GM12878 (cell line): ENCODE measurements around the gene IZUMO1. TPM values are rescaled to one million over a fixed set of nuclear protein-coding genes. Genes with fewer than 3 reads are reported as not detected.

Experiments
- ASH2L ChIP-seq: fragments of 300-600, 200-600 bp; sonication (generic); IDR thresholded peaks from 2 replicates; pipeline ENCODE4 v1.6.1; 2017; ENCODE audit warnings: low read depth, mild to moderate bottlenecking, borderline replicate concordance
- BCLAF1 ChIP-seq: fragments of 450-650 bp; IDR thresholded peaks from 2 replicates; pipeline ENCODE4 v1.6.1; 2017; ENCODE audit warnings: antibody characterized with exemption, mild to moderate bottlenecking, moderate library complexity
- CBFB ChIP-seq: IDR thresholded peaks from 2 replicates; pipeline ENCODE4 v1.6.1; 2016; ENCODE audit warnings: antibody characterized with exemption, low read depth
- CHD4 ChIP-seq: fragments of 200-600 bp; sonication (generic); IDR thresholded peaks from 2 replicates; pipeline ENCODE4 v1.6.1; 2016; ENCODE audit warnings: mild to moderate bottlenecking
- ESRRA ChIP-seq: IDR thresholded peaks from 2 replicates; pipeline ENCODE4 v1.6.1; 2012; ENCODE audit warnings: mild to moderate bottlenecking, low read length, improper control_type of control experiment
- EZH2 ChIP-seq: IDR thresholded peaks from 2 replicates; pipeline ENCODE4 v1.6.1; 2012; ENCODE audit warnings: low read depth, mild to moderate bottlenecking, control low read depth, inconsistent platforms, low read length, borderline replicate concordance; ENCODE audit not compliant: control insufficient read depth
- HDAC6 ChIP-seq: fragments of 200-600 bp; sonication (generic); IDR thresholded peaks from one replicate; pipeline ENCODE4 v1.8.0; 2017; ENCODE audit warnings: antibody characterized with exemption; ENCODE audit not compliant: unreplicated experiment
- KDM1A ChIP-seq: fragments of 200-600 bp; sonication (generic); IDR thresholded peaks from 2 replicates; pipeline ENCODE4 v1.6.1; 2016; ENCODE audit warnings: borderline replicate concordance
- MAX ChIP-seq: IDR thresholded peaks from 2 replicates; pipeline ENCODE4 v1.6.1; 2012; ENCODE audit warnings: low read depth, low read length, improper control_type of control experiment
- MYC ChIP-seq: IDR thresholded peaks from 2 replicates; pipeline ENCODE4 v1.6.1; 2011; ENCODE audit warnings: mild to moderate bottlenecking, low read length, moderate library complexity, inconsistent platforms; ENCODE audit not compliant: insufficient read depth, insufficient replicate concordance, insufficient read length, severe bottlenecking
- NR2C1 ChIP-seq: fragments of 450-650 bp; IDR thresholded peaks from 2 replicates; pipeline ENCODE4 v1.6.1; 2017; ENCODE audit warnings: antibody characterized with exemption, mild to moderate bottlenecking, moderate library complexity
- RCOR1 ChIP-seq: conservative IDR thresholded peaks from 2 replicates; pipeline ENCODE4 v1.6.1; 2012; ENCODE audit warnings: low read depth, low read length, improper control_type of control experiment
- STAT1 ChIP-seq: fragments of 450-650 bp; conservative IDR thresholded peaks from 2 replicates; pipeline ENCODE4 v1.6.1; 2014; ENCODE audit warnings: antibody characterized with exemption, mild to moderate bottlenecking
- TAF1 ChIP-seq: IDR thresholded peaks from 2 replicates; pipeline ENCODE4 v1.6.1; 2011; ENCODE audit warnings: mild to moderate bottlenecking, low read depth, low read length, borderline replicate concordance
- ZBTB40 ChIP-seq: fragments of 450-650 bp; IDR thresholded peaks from 2 replicates; pipeline ENCODE4 v1.6.1; 2016; ENCODE audit warnings: mild to moderate bottlenecking, moderate library complexity, borderline replicate concordance
- ZNF592 ChIP-seq: fragments of 450-650 bp; IDR thresholded peaks from 2 replicates; pipeline ENCODE4 v1.6.1; 2017; ENCODE audit warnings: mild to moderate bottlenecking, moderate library complexity
- ZSCAN29 ChIP-seq: fragments of 450-650 bp; IDR thresholded peaks from 2 replicates; pipeline ENCODE4 v1.6.1; 2017; ENCODE audit warnings: mild to moderate bottlenecking, moderate library complexity
- polyA plus RNA-seq, 11 experiments: library from polyadenylated mRNA; depleted of rRNA in 4 of 11; unstranded in 6 of 11; stranded (reverse) in 5 of 11; fragments of >200 nt; fragmentation: Nextera tagmentation in 4 of 11; fragmentation: Illumina TruSeq in 1 of 11; extraction: Ambion mirVana in 4 of 11; extraction: Trizol in 1 of 11; gene quantifications; 1 replicate in 1 of 11; 2 replicates in 10 of 11; pipeline versions ENCODE4 v1.2.1 to v1.2.3, GENCODE V29; 2011 to 2016; ENCODE audit warnings: inconsistent platforms in 2 of 11, missing spikeins in 2 of 11, low read depth in 1 of 11
- total RNA-seq, 4 experiments: library from RNA; depleted of rRNA in 3 of 4; stranded (reverse); fragments of >200 nt in 3 of 4; fragmentation: Illumina TruSeq in 1 of 4; extraction: Trizol in 1 of 4; gene quantifications; 2 replicates each; pipeline versions ENCODE4 v1.2.1 to v1.2.3, GENCODE V29; 2013 to 2021

The IZUMO1 gene
- total and polyA plus RNA-seq, 10 of the 15 experiments (the other 5 are each of a cell fraction or from before 2014, with no cell fraction given): not detected

- no peak for TF ChIP-seq BCLAF1
- no peak for TF ChIP-seq STAT1
- no peak for TF ChIP-seq ZBTB40
- TF ChIP-seq ASH2L: no peak
- no peak for TF ChIP-seq TAF1
- TF ChIP-seq NR2C1: no peak
- TF ChIP-seq ZSCAN29: no peak
- TF ChIP-seq ESRRA: no peak
- TF ChIP-seq KDM1A: no peak
- no peak for TF ChIP-seq EZH2
- TF ChIP-seq MAX: peak; percentile 22; the same call in 1 of the 2 replicates
- TF ChIP-seq HDAC6: no peak
- no peak for TF ChIP-seq MYC
- no peak for TF ChIP-seq CBFB
- no peak for TF ChIP-seq RCOR1
- TF ChIP-seq CHD4: no peak
- TF ChIP-seq ZNF592: no peak
These were observed 34.1 kb upstream of the IZUMO1 start (continued) for GRCh38 chr19:48780631-48781391.
